ENCODE results near the gene LIX1L. TPM values are rescaled to one million over a fixed set of nuclear protein-coding genes. Genes with fewer than 3 reads are reported as not detected.

LIX1L gene
- total RNA-seq, 1 donor from 2014 or later, result 32.8 TPM

DNA sequence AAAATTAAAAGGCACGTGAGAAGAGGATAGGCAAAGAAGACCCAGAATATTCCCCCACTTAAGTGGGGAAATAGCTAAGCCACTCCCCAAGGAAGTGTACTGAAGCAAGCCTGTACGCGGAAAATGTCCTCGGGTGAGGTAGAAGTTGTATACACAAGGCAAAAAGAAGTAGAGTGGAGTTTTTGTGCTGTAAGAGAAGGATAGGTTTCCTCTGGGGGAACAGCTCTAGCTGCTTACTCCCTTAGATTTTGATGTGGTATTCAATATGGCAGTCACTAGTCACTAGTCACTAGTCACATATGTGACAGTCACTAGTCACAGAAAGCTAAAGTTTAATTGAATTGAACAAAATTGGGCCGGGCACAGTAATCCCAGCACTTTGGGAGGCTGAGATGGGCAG is 31.0 kb upstream of the LIX1L start:
- peak; percentile 6 for DNase-seq
- H3K27ac ChIP-seq, result peak overlapping the region; percentile 32
- intact Hi-C loops (cut with DNase I), result no loop called here

GRCh38 chr1:145987926-145988325 is 30.1 kb upstream of the LIX1L start:
- H3K4me1 ChIP-seq, result peaks cover 55% of the 10 kb centered on the region

More for the DNA sequence above, 31.0 kb upstream of the LIX1L start:
- peaks cover 52% of the 10 kb centered on the region for H3K4me1 ChIP-seq
- H3K9me3 ChIP-seq, result no peaks in the 10 kb centered on the region
- peaks cover 17% of the 10 kb centered on the region for H3K36me3 ChIP-seq
- peak; percentile 1 for ATAC-seq
- TF ChIP-seq CTCF (IDR thresholded peaks at IDR 0.05), result no peak
- H3K4me3 ChIP-seq, result no peak overlapping the region
- no peaks in the 10 kb centered on the region for H3K27me3 ChIP-seq

GRCh38 chr1:145986551-145986950 is 28.7 kb upstream of the LIX1L start:
- TF ChIP-seq CTCF (IDR thresholded peaks at IDR 0.05), result no peak
- no peaks in the 10 kb centered on the region for H3K36me3 ChIP-seq
- peak overlapping the region; percentile 81 for H3K27ac ChIP-seq
- intact Hi-C loops (cut with DNase I), result no loop called here
- no peak overlapping the region for H3K4me3 ChIP-seq
- H3K9me3 ChIP-seq, result no peaks in the 10 kb centered on the region
- ATAC-seq, result no peak
- no peaks in the 10 kb centered on the region for H3K27me3 ChIP-seq
- no peak for DNase-seq
- peaks cover 61% of the 10 kb centered on the region for H3K4me1 ChIP-seq

More at GRCh38 chr1:145987926-145988325, 30.1 kb upstream of the LIX1L start:
- intact Hi-C loops (cut with DNase I), result no loop called here
- H3K36me3 ChIP-seq, result peaks cover 9% of the 10 kb centered on the region
- ATAC-seq (no peak), DNase-seq (no peak)
- H3K27ac ChIP-seq, result peak overlapping the region; percentile 32
- no peaks in the 10 kb centered on the region for H3K27me3 ChIP-seq
- TF ChIP-seq CTCF (IDR thresholded peaks at IDR 0.05), result no peak
- H3K9me3 ChIP-seq, result no peaks in the 10 kb centered on the region
- no peak overlapping the region for H3K4me3 ChIP-seq

GRCh38 chr1:145985502-145986439 is 28.0 kb upstream of the LIX1L start:
- no peak for TF ChIP-seq CTCF (IDR thresholded peaks at IDR 0.05)
- DNase-seq (peak; percentile 80), ATAC-seq (peak; percentile 77)
- no peaks in the 10 kb centered on the region for H3K27me3 ChIP-seq
- no peaks in the 10 kb centered on the region for H3K9me3 ChIP-seq
- H3K4me3 ChIP-seq, result peak overlapping the region; percentile 18
- H3K4me1 ChIP-seq, result peaks cover 67% of the 10 kb centered on the region
- H3K27ac ChIP-seq, result peak overlapping the region; percentile 81
- H3K36me3 ChIP-seq, result no peaks in the 10 kb centered on the region
- intact Hi-C loops (cut with DNase I), result no loop called here

DNA sequence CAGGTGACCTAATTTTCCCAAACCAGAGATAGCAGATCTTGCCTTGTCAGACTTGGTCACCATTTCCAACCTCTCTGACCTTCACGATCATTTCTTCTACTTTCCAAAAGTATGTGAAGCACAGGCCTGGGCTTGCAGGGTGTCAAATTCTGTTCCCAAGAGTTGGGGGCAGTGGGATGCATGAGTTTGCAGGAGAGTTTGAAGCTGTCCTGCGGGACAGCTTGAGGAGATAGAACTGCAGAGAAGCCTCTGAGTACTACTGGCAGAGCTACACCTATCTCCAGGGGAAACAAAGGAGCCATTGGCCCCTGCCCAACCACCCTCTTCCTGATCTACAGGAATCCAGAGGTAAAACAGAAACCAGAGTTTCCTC is 27.3 kb upstream of the LIX1L start:
- intact Hi-C loops (cut with DNase I), result no loop called here
- TF ChIP-seq CTCF (IDR thresholded peaks at IDR 0.05), result no peak
- Histone ChIP-seq H3K27ac (peak overlapping the region; percentile 81), H3K36me3 (no peaks in the 10 kb centered on the region), H3K4me1 (peaks cover 67% of the 10 kb centered on the region), H3K4me3 (peak overlapping the region; percentile 18), H3K27me3 (no peaks in the 10 kb centered on the region), H3K9me3 (no peaks in the 10 kb centered on the region)
- DNase-seq, result no peak
- ATAC-seq, result no peak
